Measurements from ENCODE around the gene SLCO3A1. TPM values are rescaled to one million over a fixed set of nuclear protein-coding genes. Genes with fewer than 3 reads are reported as not detected.

SLCO3A1 gene
- total RNA-seq, 2 donors from 2014 or later = 7.2 to 11.4 TPM

- 68 to 71% methylated on average over 16 to 17 of the region's 17 CpGs for WGBS, 2 experiments (ENCODE audit: insufficient coverage in 1 of 2, insufficient read length in 1 of 2)
- H3K36me3 Mint-ChIP-seq (ENCODE audit: low read depth) = no peaks in the 10 kb centered on the region
- peak; percentile 96 for DNase-seq
- no peaks in the 10 kb centered on the region for H3K36me3 ChIP-seq (ENCODE audit: control insufficient read depth, insufficient read depth, low read length)
- no peaks in the 10 kb centered on the region for H3K4me1 ChIP-seq (ENCODE audit: control insufficient read depth, insufficient read depth, low read length)
- no peaks in the 10 kb centered on the region for H3K27me3 ChIP-seq (ENCODE audit: control insufficient read depth, insufficient read depth, low read length, poor library complexity, severe bottlenecking)
- H3K27ac ChIP-seq (ENCODE audit: low read depth, low read length) = no peak overlapping the region
- peaks cover 1% of the 10 kb centered on the region for H3K4me1 Mint-ChIP-seq
- H3K27ac Mint-ChIP-seq = no peak overlapping the region
- peaks cover under 1% of the 10 kb centered on the region for H3K27me3 Mint-ChIP-seq (ENCODE audit: insufficient read depth)
- H3K9me3 Mint-ChIP-seq = no peaks in the 10 kb centered on the region
- no peaks in the 10 kb centered on the region for H3K9me3 ChIP-seq (ENCODE audit: control insufficient read depth, low read length)
- H3K9ac ChIP-seq (ENCODE audit: extremely low read depth, low read length, poor library complexity, severe bottlenecking) = no peak overlapping the region
- H3K4me3 ChIP-seq (ENCODE audit: low read length) = no peak overlapping the region
- no peak overlapping the region for H3K4me3 Mint-ChIP-seq
- peak; percentile 94 for TF ChIP-seq CTCF (conservative IDR thresholded peaks at IDR 0.05)
These were observed 237.7 kb downstream of the SLCO3A1 start for GRCh38 chr15:92091155-92091734.

GRCh38 chr15:92092289-92093105 lies 239.0 kb downstream of the SLCO3A1 start:
- H3K9me3 Mint-ChIP-seq = no peaks in the 10 kb centered on the region
- no peaks in the 10 kb centered on the region for H3K9me3 ChIP-seq (ENCODE audit: control insufficient read depth, low read length)
- no peaks in the 10 kb centered on the region for H3K36me3 ChIP-seq (ENCODE audit: control insufficient read depth, insufficient read depth, low read length)
- H3K4me1 Mint-ChIP-seq = peaks cover 1% of the 10 kb centered on the region
- no peak for TF ChIP-seq CTCF (conservative IDR thresholded peaks at IDR 0.05)
- no peak overlapping the region for H3K27ac Mint-ChIP-seq
- no peaks in the 10 kb centered on the region for H3K4me1 ChIP-seq (ENCODE audit: control insufficient read depth, insufficient read depth, low read length)
- no peak overlapping the region for H3K4me3 ChIP-seq (ENCODE audit: low read length)
- no peak overlapping the region for H3K9ac ChIP-seq (ENCODE audit: extremely low read depth, low read length, poor library complexity, severe bottlenecking)
- no peak overlapping the region for H3K27ac ChIP-seq (ENCODE audit: low read depth, low read length)
- peaks cover 9% of the 10 kb centered on the region for H3K27me3 Mint-ChIP-seq (ENCODE audit: insufficient read depth)
- WGBS, 2 experiments (ENCODE audit: insufficient coverage in 1 of 2, insufficient read length in 1 of 2) = 93% methylated on average over 9 to 10 of the region's 10 CpGs
- DNase-seq = no peak
- H3K27me3 ChIP-seq (ENCODE audit: control insufficient read depth, insufficient read depth, low read length, poor library complexity, severe bottlenecking) = no peaks in the 10 kb centered on the region
- no peaks in the 10 kb centered on the region for H3K36me3 Mint-ChIP-seq (ENCODE audit: low read depth)
- H3K4me3 Mint-ChIP-seq = no peak overlapping the region

- H3K27me3 Mint-ChIP-seq (ENCODE audit: insufficient read depth) = peaks cover 10% of the 10 kb centered on the region
- 96 to 100% methylated on average over 2 to 4 of the region's 4 CpGs for WGBS, 2 experiments (ENCODE audit: insufficient coverage in 1 of 2, insufficient read length in 1 of 2)
- H3K4me1 ChIP-seq (ENCODE audit: control insufficient read depth, insufficient read depth, low read length) = no peaks in the 10 kb centered on the region
- no peaks in the 10 kb centered on the region for H3K9me3 Mint-ChIP-seq
- no peak overlapping the region for H3K4me3 Mint-ChIP-seq
- no peak overlapping the region for H3K27ac Mint-ChIP-seq
- no peaks in the 10 kb centered on the region for H3K27me3 ChIP-seq (ENCODE audit: control insufficient read depth, insufficient read depth, low read length, poor library complexity, severe bottlenecking)
- no peak for TF ChIP-seq CTCF (conservative IDR thresholded peaks at IDR 0.05)
- no peak overlapping the region for H3K4me3 ChIP-seq (ENCODE audit: low read length)
- DNase-seq = no peak
- no peak overlapping the region for H3K27ac ChIP-seq (ENCODE audit: low read depth, low read length)
- no peak overlapping the region for H3K9ac ChIP-seq (ENCODE audit: extremely low read depth, low read length, poor library complexity, severe bottlenecking)
- H3K9me3 ChIP-seq (ENCODE audit: control insufficient read depth, low read length) = peaks cover 2% of the 10 kb centered on the region
- peaks cover 2% of the 10 kb centered on the region for H3K4me1 Mint-ChIP-seq
- no peaks in the 10 kb centered on the region for H3K36me3 ChIP-seq (ENCODE audit: control insufficient read depth, insufficient read depth, low read length)
- no peaks in the 10 kb centered on the region for H3K36me3 Mint-ChIP-seq (ENCODE audit: low read depth)
These were observed 242.2 kb downstream of the SLCO3A1 start for GRCh38 chr15:92095693-92096092.

Data from endodermal cell (in vitro differentiated cells).